Thyroid gland (tissue), 4 donors: ENCODE results near the gene GJA8.

Source experiments
- POLR2A ChIP-seq, 2 donors: fragments of 450-650 bp; IDR thresholded peaks; one replicate each; pipeline ENCODE4 v1.6.1; 2017; ENCODE audit warnings: antibody characterized with exemption in 2 of 2, mild to moderate bottlenecking in 2 of 2, moderate library complexity in 1 of 2
- TF ChIP-seq, protein P1 (sequence below), 6 experiments: fragments of 200-600 bp in 3 of 6; fragments of 450-650 bp in 3 of 6; sonication (generic) in 3 of 6; IDR thresholded peaks; one replicate each; pipeline ENCODE4 v1.5.1; 2016 to 2019; ENCODE audit warnings: antibody characterized with exemption in 6 of 6, mild to moderate bottlenecking in 2 of 6, inconsistent platforms in 1 of 6, moderate library complexity in 1 of 6

DNA sequence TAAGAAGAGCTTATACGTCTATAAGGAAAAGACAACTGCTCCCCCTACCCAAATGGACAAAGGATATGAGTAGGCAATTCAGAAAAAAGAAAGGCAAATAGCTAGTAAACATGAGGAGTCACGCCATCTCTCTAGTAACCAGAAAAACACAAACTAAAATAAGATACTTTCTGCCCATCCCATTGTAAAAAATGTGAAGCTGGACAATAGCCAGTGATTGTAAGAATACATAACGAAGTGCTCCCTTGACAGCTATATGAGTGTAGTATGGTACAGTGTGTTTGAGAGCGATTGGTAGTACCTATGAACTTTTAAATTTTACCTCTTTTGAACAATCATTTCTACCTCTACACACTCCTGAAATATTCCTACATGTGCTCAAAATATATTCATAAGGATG, 7.5 kb upstream of the GJA8 start:
- TF ChIP-seq, protein P1, sequence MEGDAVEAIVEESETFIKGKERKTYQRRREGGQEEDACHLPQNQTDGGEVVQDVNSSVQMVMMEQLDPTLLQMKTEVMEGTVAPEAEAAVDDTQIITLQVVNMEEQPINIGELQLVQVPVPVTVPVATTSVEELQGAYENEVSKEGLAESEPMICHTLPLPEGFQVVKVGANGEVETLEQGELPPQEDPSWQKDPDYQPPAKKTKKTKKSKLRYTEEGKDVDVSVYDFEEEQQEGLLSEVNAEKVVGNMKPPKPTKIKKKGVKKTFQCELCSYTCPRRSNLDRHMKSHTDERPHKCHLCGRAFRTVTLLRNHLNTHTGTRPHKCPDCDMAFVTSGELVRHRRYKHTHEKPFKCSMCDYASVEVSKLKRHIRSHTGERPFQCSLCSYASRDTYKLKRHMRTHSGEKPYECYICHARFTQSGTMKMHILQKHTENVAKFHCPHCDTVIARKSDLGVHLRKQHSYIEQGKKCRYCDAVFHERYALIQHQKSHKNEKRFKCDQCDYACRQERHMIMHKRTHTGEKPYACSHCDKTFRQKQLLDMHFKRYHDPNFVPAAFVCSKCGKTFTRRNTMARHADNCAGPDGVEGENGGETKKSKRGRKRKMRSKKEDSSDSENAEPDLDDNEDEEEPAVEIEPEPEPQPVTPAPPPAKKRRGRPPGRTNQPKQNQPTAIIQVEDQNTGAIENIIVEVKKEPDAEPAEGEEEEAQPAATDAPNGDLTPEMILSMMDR (IDR thresholded peaks at IDR 0.05): no peak
- TF ChIP-seq POLR2A (IDR thresholded peaks at IDR 0.05): no peak
